SK-N-SH (cell line): ENCODE data around the gene TEP1.
"Not testable (repeated sequence)": the region's sequence is repeated elsewhere in the genome, so short reads cannot be mapped to it uniquely, and the experiment has no call there.

Experiments used
- CTCF ChIP-seq: fragments of 200-600 bp; sonication (generic); IDR thresholded peaks from 2 replicates; pipeline ENCODE4 v1.6.1; 2017; ENCODE audit warnings: antibody characterized with exemption, mild to moderate bottlenecking, moderate library complexity
- EP300 ChIP-seq, 2 experiments: IDR thresholded peaks; 2 replicates each; pipeline versions ENCODE4 v1.4.0 to v1.6.1; 2012; ENCODE audit warnings: borderline replicate concordance in 1 of 2, low read depth in 1 of 2, low read length in 1 of 2
- EZH2phosphoT487 ChIP-seq: fragments of 200-600 bp; sonication (generic); IDR thresholded peaks from 2 replicates; pipeline ENCODE4 v1.6.1; 2017; ENCODE audit warnings: low read depth, mixed run types, mild to moderate bottlenecking, antibody characterized with exemption, moderate library complexity, borderline replicate concordance
- FOSL2 ChIP-seq: IDR thresholded peaks from 2 replicates; pipeline ENCODE4 v1.4.0; 2012; ENCODE audit warnings: low read depth, mild to moderate bottlenecking, moderate library complexity, borderline replicate concordance
- FOXM1 ChIP-seq: IDR thresholded peaks from 2 replicates; pipeline ENCODE4 v1.4.0; 2012; ENCODE audit warnings: low read depth, mild to moderate bottlenecking
- NFIC ChIP-seq: IDR thresholded peaks from 2 replicates; pipeline ENCODE4 v1.4.0; 2012; ENCODE audit warnings: borderline replicate concordance
- POLR2AphosphoS5 ChIP-seq: IDR thresholded peaks from 2 replicates; pipeline ENCODE4 v1.6.1; 2012; ENCODE audit warnings: low read depth, low read length
- RCOR1 ChIP-seq: fragments of 150-350 bp; IDR thresholded peaks from 2 replicates; pipeline ENCODE4 v1.6.1; 2017; ENCODE audit warnings: antibody characterized with exemption, low read length
- TCF12 ChIP-seq: IDR thresholded peaks from 2 replicates; pipeline ENCODE4 v1.4.0; 2012
- YY1 ChIP-seq: IDR thresholded peaks from 2 replicates; pipeline ENCODE4 v1.4.0; 2012; ENCODE audit warnings: low read depth, mild to moderate bottlenecking

DNA sequence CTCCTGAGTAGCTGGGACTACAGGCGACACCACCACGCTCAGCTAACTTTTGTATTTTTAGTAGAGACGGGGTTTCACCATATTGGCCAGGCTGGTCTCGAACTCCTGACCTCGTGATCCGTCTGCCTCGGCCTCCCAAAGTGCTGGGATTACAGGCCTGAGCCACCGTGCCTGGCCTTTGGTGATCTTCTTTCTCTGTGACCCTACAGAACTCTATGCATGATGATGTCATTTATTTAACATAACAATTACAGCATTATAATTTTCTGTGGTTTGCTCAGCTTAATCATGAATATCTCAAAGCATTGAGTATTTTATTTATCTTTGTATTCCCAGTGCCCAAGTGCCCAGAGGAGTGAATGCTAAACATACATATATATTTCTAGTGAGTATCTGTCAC is 39.5 kb upstream of the TEP1 start:
- not testable (repeated sequence) for TF ChIP-seq CTCF; TCF12; RCOR1; POLR2AphosphoS5; NFIC; FOSL2; EZH2phosphoT487; YY1; FOXM1; EP300 (IDR thresholded peaks at IDR 0.05; ENCODE audit: borderline replicate concordance in 1 of 2, low read depth in 1 of 2, low read length in 1 of 2)
